Measurements from ENCODE around the gene KCNIP2. TPM values are rescaled to one million over a fixed set of nuclear protein-coding genes. Genes with fewer than 3 reads are reported as not detected.

The KCNIP2 gene
- total RNA-seq, 1 experiment from 2014 or later, result 3.0 TPM

DNA sequence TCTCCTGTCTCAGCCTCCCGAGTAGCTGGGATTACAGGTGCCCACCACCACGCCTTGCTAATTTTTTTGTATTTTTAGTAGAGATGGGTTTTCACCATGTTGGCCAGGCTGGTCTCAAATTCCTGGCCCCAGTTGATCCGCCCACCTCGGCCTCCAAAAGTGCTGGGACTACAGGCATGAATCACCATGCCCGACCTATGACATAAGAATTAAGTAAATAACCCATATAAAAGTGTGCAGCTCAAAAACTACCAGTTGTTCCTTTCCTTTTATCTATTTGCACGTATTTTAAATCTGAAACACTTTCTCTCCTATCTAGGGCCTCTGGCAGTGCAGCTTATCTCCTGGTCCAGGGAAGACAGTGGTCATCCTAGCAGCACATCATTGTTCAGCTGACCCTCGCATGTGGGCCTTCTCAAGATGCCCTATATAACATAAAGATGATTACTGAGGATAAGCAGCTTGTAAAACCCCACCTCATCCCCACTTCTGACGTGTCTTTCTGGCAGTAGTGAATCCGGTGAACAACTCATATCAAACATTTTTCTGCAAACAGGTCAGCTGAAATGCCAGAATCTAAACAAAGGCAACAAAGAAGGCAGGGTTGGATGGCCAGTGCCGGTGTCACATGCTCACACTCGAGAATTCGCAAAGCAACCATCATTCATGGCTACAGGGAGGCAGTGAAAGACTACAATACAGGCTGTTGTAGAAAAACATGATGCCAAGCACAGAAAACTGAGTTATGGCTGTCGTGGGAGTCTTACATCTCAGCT lies 36.0 kb upstream of the KCNIP2 start:
- no peak overlapping the region for H4K5ac ChIP-seq (ENCODE audit: insufficient read length, low read depth, low read length)
- no peak overlapping the region for H3K4me3 Mint-ChIP-seq
- H3K14ac ChIP-seq (ENCODE audit: insufficient read depth, low read length), result no peak overlapping the region
- H3K4ac ChIP-seq (ENCODE audit: low read depth, low read length), result no peak overlapping the region
- H2BK120ac ChIP-seq (ENCODE audit: low read depth, low read length, poor library complexity, severe bottlenecking), result no peak overlapping the region
- no peak overlapping the region for H2BK5ac ChIP-seq (ENCODE audit: insufficient read length, low read length)
- no peaks in the 10 kb centered on the region for H3K27me3 Mint-ChIP-seq (ENCODE audit: low read depth)
- H4K20me1 ChIP-seq (ENCODE audit: control insufficient read depth, insufficient read depth, insufficient read length), result no peaks in the 10 kb centered on the region
- H3K79me2 ChIP-seq (ENCODE audit: insufficient read depth, low read length), result no peaks in the 10 kb centered on the region
- H3K23me2 ChIP-seq (ENCODE audit: insufficient read length, low read depth, low read length, poor library complexity, severe bottlenecking), result no peaks in the 10 kb centered on the region
- H3K9ac ChIP-seq (ENCODE audit: extremely low read depth, insufficient read length, low read length), result no peak overlapping the region
- H3K79me1 ChIP-seq (ENCODE audit: insufficient read depth, low read depth, low read length, poor library complexity, severe bottlenecking), result no peaks in the 10 kb centered on the region
- H3K27ac ChIP-seq (ENCODE audit: insufficient read length, low read depth, low read length), result no peak overlapping the region
- no peaks in the 10 kb centered on the region for H3K36me3 Mint-ChIP-seq (ENCODE audit: insufficient read depth in 1 of 3, low read depth in 3 of 3)
- H2BK20ac ChIP-seq (ENCODE audit: low read depth, low read length, poor library complexity, severe bottlenecking), result no peak overlapping the region
- H3T11ph ChIP-seq (ENCODE audit: low read length), result no peak overlapping the region
- no peak overlapping the region for H3K23ac ChIP-seq (ENCODE audit: insufficient read length, low read depth, low read length)
- H3K4me1 Mint-ChIP-seq, result peaks cover 5 to 28% of the 10 kb centered on the region in 2 experiments
- H3K56ac ChIP-seq (ENCODE audit: insufficient read length, low read depth, low read length), result no peak overlapping the region
- no peaks in the 10 kb centered on the region; the same call in 1 of the 2 replicates for H3K4me1 ChIP-seq (ENCODE audit: insufficient read depth, low read length)
- H4K91ac ChIP-seq (ENCODE audit: insufficient read length, low read depth, low read length), result no peak overlapping the region
- no peak overlapping the region for H2AFZ ChIP-seq (ENCODE audit: low read length)
- no peak for DNase-seq
- H4K8ac ChIP-seq (replicated peaks; ENCODE audit: insufficient read length, low read depth, low read length), result no peak overlapping the region
- no peaks in the 10 kb centered on the region for H3K9me3 Mint-ChIP-seq
- H3K27me3 ChIP-seq (ENCODE audit: insufficient read depth, low read length), result no peaks in the 10 kb centered on the region
- no peaks in the 10 kb centered on the region for H3K9me3 ChIP-seq (ENCODE audit: control insufficient read depth, low read depth, low read length)
- H2BK12ac ChIP-seq (ENCODE audit: insufficient read length, low read depth, low read length), result no peak overlapping the region
- H3K4me2 ChIP-seq (ENCODE audit: insufficient read depth, insufficient read length, low read length), result no peak overlapping the region
- WGBS (ENCODE audit: extremely low coverage, insufficient read length, low lambda C conversion rate), result no CpG with 5 or more reads among the region's 13 CpGs
- no peak overlapping the region for H2AK5ac ChIP-seq (ENCODE audit: insufficient read length, low read length)
- TF ChIP-seq, protein P1, sequence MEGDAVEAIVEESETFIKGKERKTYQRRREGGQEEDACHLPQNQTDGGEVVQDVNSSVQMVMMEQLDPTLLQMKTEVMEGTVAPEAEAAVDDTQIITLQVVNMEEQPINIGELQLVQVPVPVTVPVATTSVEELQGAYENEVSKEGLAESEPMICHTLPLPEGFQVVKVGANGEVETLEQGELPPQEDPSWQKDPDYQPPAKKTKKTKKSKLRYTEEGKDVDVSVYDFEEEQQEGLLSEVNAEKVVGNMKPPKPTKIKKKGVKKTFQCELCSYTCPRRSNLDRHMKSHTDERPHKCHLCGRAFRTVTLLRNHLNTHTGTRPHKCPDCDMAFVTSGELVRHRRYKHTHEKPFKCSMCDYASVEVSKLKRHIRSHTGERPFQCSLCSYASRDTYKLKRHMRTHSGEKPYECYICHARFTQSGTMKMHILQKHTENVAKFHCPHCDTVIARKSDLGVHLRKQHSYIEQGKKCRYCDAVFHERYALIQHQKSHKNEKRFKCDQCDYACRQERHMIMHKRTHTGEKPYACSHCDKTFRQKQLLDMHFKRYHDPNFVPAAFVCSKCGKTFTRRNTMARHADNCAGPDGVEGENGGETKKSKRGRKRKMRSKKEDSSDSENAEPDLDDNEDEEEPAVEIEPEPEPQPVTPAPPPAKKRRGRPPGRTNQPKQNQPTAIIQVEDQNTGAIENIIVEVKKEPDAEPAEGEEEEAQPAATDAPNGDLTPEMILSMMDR (conservative IDR thresholded peaks at IDR 0.05), result no peak
- H2BK15ac ChIP-seq (ENCODE audit: low read depth, low read length), result no peak overlapping the region
- peak overlapping the region in 1 of 3 experiments; percentile 1; a peak in 1 of 7 replicates for H3K27ac Mint-ChIP-seq
- no peak overlapping the region for H3K18ac ChIP-seq (ENCODE audit: insufficient read length, low read depth, low read length)

Data from H9 (cell line).